ENCODE results near the gene CYP3A5. TPM values are rescaled to one million over a fixed set of nuclear protein-coding genes. Genes with fewer than 3 reads are reported as not detected.

CYP3A5 gene
- total RNA-seq, 1 experiment from 2014 or later = not detected

DNA sequence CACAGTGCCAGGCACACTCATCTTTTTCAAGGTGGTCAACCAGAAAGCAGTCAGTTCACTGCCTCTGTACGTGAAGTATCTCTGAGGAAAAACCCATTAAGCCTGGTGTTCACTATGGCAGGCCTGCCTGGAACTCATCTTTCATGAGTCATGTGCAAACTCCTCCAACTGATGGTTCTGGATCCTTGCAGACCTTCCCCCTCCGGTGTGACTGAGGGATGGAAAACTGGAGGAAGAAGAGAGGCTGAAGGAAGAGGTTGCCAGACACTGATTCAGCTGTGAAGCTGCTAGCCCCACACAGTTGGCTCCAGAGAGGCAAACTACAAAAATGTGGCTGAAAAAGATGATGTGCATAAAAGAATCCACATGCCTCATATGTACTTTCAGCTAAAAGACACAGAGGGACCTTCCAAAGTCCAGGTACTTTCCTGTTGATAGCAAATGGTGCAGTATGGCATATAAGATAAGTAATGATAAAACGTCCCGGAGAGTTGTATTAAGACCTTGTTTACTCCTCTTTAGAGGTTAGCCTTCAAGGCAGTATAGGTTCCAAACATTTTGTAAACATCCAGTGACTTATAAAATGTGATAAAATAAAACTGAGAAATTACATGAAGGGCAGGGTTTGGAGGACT is 2.7 kb downstream of the CYP3A5 start:
- Histone ChIP-seq H3K27me3 (ENCODE audit: low read length) (no peaks in the 10 kb centered on the region), H3K9ac (ENCODE audit: low read length) (no peak overlapping the region), H3K79me2 (ENCODE audit: low read length) (no peaks in the 10 kb centered on the region), H3K27ac (ENCODE audit: low read length) (no peak overlapping the region), H3K4me3 (ENCODE audit: low read length) (no peak overlapping the region), H4K20me1 (ENCODE audit: low read length) (no peaks in the 10 kb centered on the region), H3K4me1 (ENCODE audit: insufficient read depth, low read length) (peaks cover 11% of the 10 kb centered on the region), H2AFZ (ENCODE audit: low read length) (no peak overlapping the region), H3K4me2 (ENCODE audit: low read length) (no peak overlapping the region), H3K9me2 (replicated peaks; ENCODE audit: low read length) (no peaks in the 10 kb centered on the region), H3K36me3 (ENCODE audit: low read depth, low read length) (no peaks in the 10 kb centered on the region), H3K9me3 (ENCODE audit: low read length) (no peaks in the 10 kb centered on the region), H3F3A (ENCODE audit: low read length, unreplicated experiment) (no peaks in the 10 kb centered on the region)
- POLR2A ChIA-PET (ENCODE audit: unreplicated experiment) = no interaction called here
- no peak for DNase-seq
- BruUV-seq (replicated peaks) = no TSS peak
- intact Hi-C loops (cut with micrococcal nuclease) = loop anchor here (10.0 kb wide), 1 partner anchor 88 kb away; no protein-coding TSS in a partner anchor
- no peak for ATAC-seq
- TF ChIP-seq EZH2phosphoT487 (IDR thresholded peaks at IDR 0.05; ENCODE audit: borderline replicate concordance, low read length) = no peak
- CTCF ChIA-PET = no interaction called here

GRCh38 chr7:99674995-99675742 is 4.6 kb downstream of the CYP3A5 start:
- H3K9me3 ChIP-seq (ENCODE audit: low read length) = no peaks in the 10 kb centered on the region
- POLR2A ChIA-PET (ENCODE audit: unreplicated experiment) = no interaction called here
- intact Hi-C loops (cut with micrococcal nuclease) = loop anchor here (10.0 kb wide), 1 partner anchor 90 kb away; no protein-coding TSS in a partner anchor
- H3K27me3 ChIP-seq (ENCODE audit: low read length) = no peaks in the 10 kb centered on the region
- no peaks in the 10 kb centered on the region for H3K9me2 ChIP-seq (replicated peaks; ENCODE audit: low read length)
- no peaks in the 10 kb centered on the region for H3K36me3 ChIP-seq (ENCODE audit: low read depth, low read length)
- H3K79me2 ChIP-seq (ENCODE audit: low read length) = no peaks in the 10 kb centered on the region
- no peak overlapping the region for H3K4me2 ChIP-seq (ENCODE audit: low read length)
- no peak for ATAC-seq
- no peaks in the 10 kb centered on the region for H3F3A ChIP-seq (ENCODE audit: low read length, unreplicated experiment)
- H3K9ac ChIP-seq (ENCODE audit: low read length) = no peak overlapping the region
- H3K4me1 ChIP-seq (ENCODE audit: insufficient read depth, low read length) = peaks cover 11% of the 10 kb centered on the region
- BruUV-seq (replicated peaks) = no TSS peak
- H3K4me3 ChIP-seq (ENCODE audit: low read length) = no peak overlapping the region
- H4K20me1 ChIP-seq (ENCODE audit: low read length) = no peaks in the 10 kb centered on the region
- no peak overlapping the region for H3K27ac ChIP-seq (ENCODE audit: low read length)
- TF ChIP-seq EZH2phosphoT487 (IDR thresholded peaks at IDR 0.05; ENCODE audit: borderline replicate concordance, low read length) (no peak), EZH2 (IDR thresholded peaks at IDR 0.05; ENCODE audit: low read length, unreplicated experiment) (no peak), CTCF (conservative IDR thresholded peaks at IDR 0.05; ENCODE audit: low read depth, low read length) (no peak)
- CTCF ChIA-PET = no interaction called here
- no peak for DNase-seq
- H2AFZ ChIP-seq (ENCODE audit: low read length) = no peak overlapping the region

- H3K4me1 ChIP-seq (ENCODE audit: insufficient read depth, low read length) = no peaks in the 10 kb centered on the region
- no peaks in the 10 kb centered on the region for H4K20me1 ChIP-seq (ENCODE audit: low read length)
- no peak overlapping the region for H3K9ac ChIP-seq (ENCODE audit: low read length)
- H3K4me2 ChIP-seq (ENCODE audit: low read length) = no peak overlapping the region
- BruUV-seq (replicated peaks) = no TSS peak
- TF ChIP-seq CTCF (conservative IDR thresholded peaks at IDR 0.05; ENCODE audit: low read depth, low read length) (no peak), EZH2 (IDR thresholded peaks at IDR 0.05; ENCODE audit: low read length, unreplicated experiment) (no peak), EZH2phosphoT487 (IDR thresholded peaks at IDR 0.05; ENCODE audit: borderline replicate concordance, low read length) (no peak)
- no peak overlapping the region for H3K4me3 ChIP-seq (ENCODE audit: low read length)
- POLR2A ChIA-PET (ENCODE audit: unreplicated experiment) = no interaction called here
- no peak overlapping the region for H2AFZ ChIP-seq (ENCODE audit: low read length)
- no peak overlapping the region for H3K27ac ChIP-seq (ENCODE audit: low read length)
- no peaks in the 10 kb centered on the region for H3K9me3 ChIP-seq (ENCODE audit: low read length)
- CTCF ChIA-PET = no interaction called here
- H3F3A ChIP-seq (ENCODE audit: low read length, unreplicated experiment) = no peaks in the 10 kb centered on the region
- no peaks in the 10 kb centered on the region for H3K9me2 ChIP-seq (replicated peaks; ENCODE audit: low read length)
- intact Hi-C loops (cut with micrococcal nuclease) = loop anchor here (10.0 kb wide), 1 partner anchor 92 kb away; no protein-coding TSS in a partner anchor
- H3K79me2 ChIP-seq (ENCODE audit: low read length) = no peaks in the 10 kb centered on the region
- DNase-seq (no peak), ATAC-seq (no peak)
- H3K36me3 ChIP-seq (ENCODE audit: low read depth, low read length) = no peaks in the 10 kb centered on the region
- H3K27me3 ChIP-seq (ENCODE audit: low read length) = no peaks in the 10 kb centered on the region
Observed at GRCh38 chr7:99672573-99672972, 7.2 kb downstream of the CYP3A5 start.

Measured in PC-3 (cell line).